HCT116 (cell line): ENCODE data around the gene GPR155. TPM values are rescaled to one million over a fixed set of nuclear protein-coding genes. Genes with fewer than 3 reads are reported as not detected.

ENCODE experiments used
- ATAC-seq: fragments of 200-7000 bp; cut with Tn5 transposase; 2 replicates; pipeline ENCODE4 v1.9.1; 2020; ENCODE audit warnings: mild to moderate bottlenecking, moderate library complexity
- BruUV-seq: library from RNA; stranded (reverse); fragments of 400-500 nt; replicated peaks from 2 replicates; lab custom pipeline; 2021; lab: Mats Ljungman, UMichigan
- CTCF ChIA-PET: fragments of 300-600 bp; sonication (Branson Sonifier 250); formaldehyde crosslinking; loops from one replicate; lab custom pipeline; 2021; ENCODE audit warnings: antibody characterized with exemption; lab: Charles Lee
- POLR2A ChIA-PET: fragments of 300-600, 350-600 bp; sonication (Branson Sonifier 250); formaldehyde crosslinking; loops from one replicate; lab custom pipeline; 2021; ENCODE audit warnings: antibody characterized with exemption; lab: Charles Lee
- RAD21 ChIA-PET, 2 experiments: fragments of 300-600 bp; sonication (Branson Sonifier 250); formaldehyde crosslinking; loops; one replicate each; lab custom pipeline; 2023; ENCODE audit warnings: low total read pairs in 2 of 2; ENCODE audit not compliant: uncharacterized antibody in 2 of 2, unreplicated experiment in 2 of 2, low non-redundant PET in 1 of 2; lab: Charles Lee
- DNase-seq: peaks from one replicate; pipeline ENCODE4 v3.0.0-alpha.2; 2010; ENCODE audit warnings: low read depth, low spot score
- H2AFZ ChIP-seq: fragments of 200-600 bp; shearing (Covaris generic), sonication (generic); 2 replicates; pipeline ENCODE4 v1.6.1; 2017; ENCODE audit warnings: low read depth, mixed run types, mixed read lengths, antibody characterized with exemption, low read length; ENCODE audit not compliant: poor library complexity, severe bottlenecking
- H3K27ac ChIP-seq: 2 replicates; pipeline ENCODE4 v1.5.1; 2012; ENCODE audit warnings: low read depth, low read length
- H3K27me3 ChIP-seq: fragments of 200-600 bp; sonication (generic); 2 replicates; pipeline ENCODE4 v1.6.1; 2016; ENCODE audit warnings: mixed run types, low read length, mixed read lengths; ENCODE audit not compliant: insufficient read depth
- H3K36me3 ChIP-seq, 2 experiments: fragments of 200-500 bp in 1 of 2; fragments of 200-600 bp in 1 of 2; sonication (Bioruptor generic) in 1 of 2; sonication (generic) in 1 of 2; 2 replicates each; pipeline versions ENCODE4 v1.5.1 to v1.6.1; 2014 to 2016; ENCODE audit warnings: low read length in 2 of 2, inconsistent platforms in 1 of 2, mixed read lengths in 1 of 2, mixed run types in 1 of 2; ENCODE audit not compliant: insufficient read depth in 2 of 2, control insufficient read depth in 1 of 2
- H3K4me1 ChIP-seq, 2 experiments: fragments of 200-600 bp in 1 of 2; sonication (generic) in 1 of 2; 2 replicates each; pipeline versions ENCODE4 v1.5.1 to v1.6.1; 2012 to 2017; ENCODE audit warnings: low read length in 2 of 2, inconsistent platforms in 1 of 2, mild to moderate bottlenecking in 1 of 2, mixed read lengths in 1 of 2, mixed run types in 1 of 2, moderate library complexity in 1 of 2; ENCODE audit not compliant: insufficient read depth in 2 of 2, control insufficient read depth in 1 of 2
- H3K4me2 ChIP-seq: fragments of 200-600 bp; sonication (generic); 2 replicates; pipeline ENCODE4 v1.6.1; 2017; ENCODE audit warnings: mixed run types, low read length, mixed read lengths
- H3K4me3 ChIP-seq, 2 experiments: fragments of 200-600 bp in 1 of 2; sonication (generic) in 1 of 2; replicated peaks in 1 of 2; 2 replicates each; pipeline ENCODE4 v1.5.1; 2011 to 2016; ENCODE audit warnings: low read length in 2 of 2, control low read depth in 1 of 2, low read depth in 1 of 2, mild to moderate bottlenecking in 1 of 2, mixed read lengths in 1 of 2, mixed run types in 1 of 2
- H3K79me2 ChIP-seq: fragments of 200-600 bp; sonication (generic); 2 replicates; pipeline ENCODE4 v1.6.1; 2017; ENCODE audit warnings: mild to moderate bottlenecking, mixed run types, low read length, moderate library complexity, mixed read lengths; ENCODE audit not compliant: insufficient read depth
- H3K9ac ChIP-seq: fragments of 200-600 bp; sonication (generic); 2 replicates; pipeline ENCODE4 v1.6.1; 2016; ENCODE audit warnings: low read length, mixed read lengths
- H3K9me2 ChIP-seq: fragments of 200-600 bp; sonication (generic), shearing (Covaris generic); 2 replicates; pipeline ENCODE4 v1.6.1; 2017; ENCODE audit warnings: mixed run types, mild to moderate bottlenecking, moderate library complexity; ENCODE audit not compliant: insufficient read depth
- H3K9me3 ChIP-seq, 2 experiments: fragments of 200-500 bp in 1 of 2; fragments of 200-600 bp in 1 of 2; sonication (Bioruptor generic) in 1 of 2; sonication (generic) in 1 of 2; 2 replicates each; pipeline ENCODE4 v1.6.1; 2014 to 2017; ENCODE audit warnings: low read length in 2 of 2, mixed read lengths in 2 of 2, inconsistent platforms in 1 of 2, low read depth in 1 of 2, mild to moderate bottlenecking in 1 of 2, mixed run types in 1 of 2, moderate library complexity in 1 of 2; ENCODE audit not compliant: control insufficient read depth in 1 of 2, insufficient read depth in 1 of 2
- H4K20me1 ChIP-seq: fragments of 200-600 bp; sonication (generic), shearing (Covaris generic); 2 replicates; pipeline ENCODE4 v1.6.1; 2017; ENCODE audit warnings: mixed run types, mild to moderate bottlenecking, moderate library complexity; ENCODE audit not compliant: insufficient read depth
- CBX3 ChIP-seq: IDR thresholded peaks from 2 replicates; pipeline ENCODE4 v1.6.1; 2012; ENCODE audit warnings: low read depth
- CEBPB ChIP-seq: IDR thresholded peaks from 2 replicates; pipeline ENCODE4 v1.6.1; 2012; ENCODE audit warnings: low read depth
- EGR1 ChIP-seq: IDR thresholded peaks from 2 replicates; pipeline ENCODE4 v1.6.1; 2012; ENCODE audit warnings: low read depth
- EZH2phosphoT487 ChIP-seq: fragments of 200-600 bp; IDR thresholded peaks from 2 replicates; pipeline ENCODE4 v1.6.1; 2018; ENCODE audit warnings: antibody characterized with exemption, borderline replicate concordance
- FOSL1 ChIP-seq: IDR thresholded peaks from 2 replicates; pipeline ENCODE4 v1.6.1; 2012; ENCODE audit warnings: low read depth
- JUND ChIP-seq: IDR thresholded peaks from 2 replicates; pipeline ENCODE4 v1.6.1; 2012
- POLR2A ChIP-seq: IDR thresholded peaks from 2 replicates; pipeline ENCODE4 v1.7.0; 2011; ENCODE audit warnings: borderline replicate concordance; ENCODE audit not compliant: insufficient read depth, insufficient read length; ENCODE audit errors: extremely low read depth
- POLR2AphosphoS5 ChIP-seq: IDR thresholded peaks from 2 replicates; pipeline ENCODE4 v1.6.1; 2011; ENCODE audit warnings: mild to moderate bottlenecking, low read depth, low read length, moderate library complexity
- SIN3A ChIP-seq: IDR thresholded peaks from 2 replicates; pipeline ENCODE4 v1.6.1; 2012; ENCODE audit warnings: low read depth
- SP1 ChIP-seq: IDR thresholded peaks from 2 replicates; pipeline ENCODE4 v1.6.1; 2012; ENCODE audit warnings: low read depth
- SRF ChIP-seq: IDR thresholded peaks from 2 replicates; pipeline ENCODE4 v1.6.1; 2012; ENCODE audit warnings: low read depth
- TCF7L2 ChIP-seq: IDR thresholded peaks from 2 replicates; pipeline ENCODE4 v1.7.0; 2011; ENCODE audit warnings: borderline replicate concordance, inconsistent platforms; ENCODE audit not compliant: insufficient read depth, insufficient read length; ENCODE audit errors: extremely low read depth
- YY1 ChIP-seq: IDR thresholded peaks from 2 replicates; pipeline ENCODE4 v1.6.1; 2011; ENCODE audit warnings: low read length, low read depth, moderate library complexity, mild to moderate bottlenecking; ENCODE audit not compliant: insufficient replicate concordance; ENCODE audit errors: extremely low read depth
- intact Hi-C: fragments of 100-400 bp; cut with micrococcal nuclease; formaldehyde crosslinking; loops from 2 replicates; pipeline ENCODE4 v1.10.0; 2022
- total RNA-seq: library from RNA; stranded (reverse); gene quantifications from one replicate; pipeline ENCODE4 v1.2.1, GENCODE V29; 2021; ENCODE audit not compliant: unreplicated experiment
- TF ChIP-seq, protein P1 (sequence below), 3 experiments: fragments of 200-600 bp in 1 of 3; sonication (generic) in 1 of 3; IDR thresholded peaks in 2 of 3; conservative IDR thresholded peaks in 1 of 3; 2 replicates each; pipeline ENCODE4 v1.5.1; 2012 to 2017; ENCODE audit warnings: low read depth in 2 of 3, low read length in 2 of 3, antibody characterized with exemption in 1 of 3, borderline replicate concordance in 1 of 3, control low read depth in 1 of 3, mild to moderate bottlenecking in 1 of 3, mixed read lengths in 1 of 3, mixed run types in 1 of 3, moderate library complexity in 1 of 3; ENCODE audit not compliant: insufficient read depth in 1 of 3
- TF ChIP-seq, protein P2 (sequence below): IDR thresholded peaks from 2 replicates; pipeline ENCODE4 v1.6.1; 2012
- TF ChIP-seq, protein P3 (sequence below): IDR thresholded peaks from 2 replicates; pipeline ENCODE4 v1.6.1; 2012
- TF ChIP-seq, protein P4 (sequence below): IDR thresholded peaks from 2 replicates; pipeline ENCODE4 v1.6.1; 2012; ENCODE audit warnings: low read depth
- TF ChIP-seq, protein P5 (sequence below): IDR thresholded peaks from 2 replicates; pipeline ENCODE4 v1.6.1; 2011; ENCODE audit warnings: mild to moderate bottlenecking, low read length, moderate library complexity; ENCODE audit not compliant: insufficient replicate concordance; ENCODE audit errors: extremely low read depth

The GPR155 gene
- total RNA-seq, 1 experiment from 2014 or later, result 3.8 TPM

DNA sequence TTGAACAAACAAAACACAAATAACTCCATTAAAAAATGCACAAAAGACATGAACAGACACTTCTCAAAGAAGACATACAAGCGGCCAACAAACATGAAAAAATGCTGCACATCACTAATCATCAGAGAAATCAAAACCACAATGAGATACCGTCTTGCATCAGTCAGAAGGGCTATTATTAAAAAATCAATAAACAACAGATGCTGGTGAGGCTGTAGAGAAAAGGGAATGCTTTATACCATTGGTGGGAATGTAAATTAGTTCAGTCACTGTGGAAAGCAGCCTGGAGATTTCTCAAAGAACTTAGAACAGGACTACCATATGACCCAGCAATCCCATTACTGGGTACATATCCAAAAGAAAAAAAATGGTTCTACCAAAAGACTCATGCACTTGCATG is 37.8 kb downstream of the GPR155 start:
- no peak for DNase-seq
- no TSS peak for BruUV-seq
- H3K4me2 ChIP-seq, result no peak overlapping the region
- H3K79me2 ChIP-seq, result no peaks in the 10 kb centered on the region
- intact Hi-C loops, result no loop called here
- H4K20me1 ChIP-seq, result no peaks in the 10 kb centered on the region
- no peak overlapping the region for H3K27ac ChIP-seq
- no peak overlapping the region for H3K9ac ChIP-seq
- no peak for ATAC-seq
- no peak overlapping the region for H2AFZ ChIP-seq
- no peak overlapping the region for H3K4me3 ChIP-seq
- no peaks in the 10 kb centered on the region for H3K9me3 ChIP-seq
- RAD21 ChIA-PET, result no interaction called here
- H3K9me2 ChIP-seq, result no peaks in the 10 kb centered on the region
- CTCF ChIA-PET, result no interaction called here
- no peaks in the 10 kb centered on the region for H3K4me1 ChIP-seq
- H3K36me3 ChIP-seq, result no peaks in the 10 kb centered on the region; a peak in 1 of 4 replicates
- POLR2A ChIA-PET, result no interaction called here
- TF ChIP-seq, protein P1, sequence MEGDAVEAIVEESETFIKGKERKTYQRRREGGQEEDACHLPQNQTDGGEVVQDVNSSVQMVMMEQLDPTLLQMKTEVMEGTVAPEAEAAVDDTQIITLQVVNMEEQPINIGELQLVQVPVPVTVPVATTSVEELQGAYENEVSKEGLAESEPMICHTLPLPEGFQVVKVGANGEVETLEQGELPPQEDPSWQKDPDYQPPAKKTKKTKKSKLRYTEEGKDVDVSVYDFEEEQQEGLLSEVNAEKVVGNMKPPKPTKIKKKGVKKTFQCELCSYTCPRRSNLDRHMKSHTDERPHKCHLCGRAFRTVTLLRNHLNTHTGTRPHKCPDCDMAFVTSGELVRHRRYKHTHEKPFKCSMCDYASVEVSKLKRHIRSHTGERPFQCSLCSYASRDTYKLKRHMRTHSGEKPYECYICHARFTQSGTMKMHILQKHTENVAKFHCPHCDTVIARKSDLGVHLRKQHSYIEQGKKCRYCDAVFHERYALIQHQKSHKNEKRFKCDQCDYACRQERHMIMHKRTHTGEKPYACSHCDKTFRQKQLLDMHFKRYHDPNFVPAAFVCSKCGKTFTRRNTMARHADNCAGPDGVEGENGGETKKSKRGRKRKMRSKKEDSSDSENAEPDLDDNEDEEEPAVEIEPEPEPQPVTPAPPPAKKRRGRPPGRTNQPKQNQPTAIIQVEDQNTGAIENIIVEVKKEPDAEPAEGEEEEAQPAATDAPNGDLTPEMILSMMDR (IDR thresholded peaks at IDR 0.05 in 2 of 3, conservative IDR thresholded peaks at IDR 0.05 in 1 of 3; ENCODE audit: borderline replicate concordance in 1 of 3, insufficient read depth in 1 of 3, low read depth in 2 of 3, low read length in 2 of 3), result no peak
- no peak for TF ChIP-seq TCF7L2
- no peak for TF ChIP-seq CEBPB
- TF ChIP-seq SRF, result no peak
- no peak for TF ChIP-seq EZH2phosphoT487
- TF ChIP-seq, protein P2, sequence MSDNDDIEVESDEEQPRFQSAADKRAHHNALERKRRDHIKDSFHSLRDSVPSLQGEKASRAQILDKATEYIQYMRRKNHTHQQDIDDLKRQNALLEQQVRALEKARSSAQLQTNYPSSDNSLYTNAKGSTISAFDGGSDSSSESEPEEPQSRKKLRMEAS, result no peak
- TF ChIP-seq YY1, result no peak
- no peak for TF ChIP-seq POLR2AphosphoS5
- TF ChIP-seq, protein P3, sequence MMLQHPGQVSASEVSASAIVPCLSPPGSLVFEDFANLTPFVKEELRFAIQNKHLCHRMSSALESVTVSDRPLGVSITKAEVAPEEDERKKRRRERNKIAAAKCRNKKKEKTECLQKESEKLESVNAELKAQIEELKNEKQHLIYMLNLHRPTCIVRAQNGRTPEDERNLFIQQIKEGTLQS, result no peak
- TF ChIP-seq SIN3A, result no peak
- TF ChIP-seq POLR2A, result no peak
- TF ChIP-seq, protein P4, sequence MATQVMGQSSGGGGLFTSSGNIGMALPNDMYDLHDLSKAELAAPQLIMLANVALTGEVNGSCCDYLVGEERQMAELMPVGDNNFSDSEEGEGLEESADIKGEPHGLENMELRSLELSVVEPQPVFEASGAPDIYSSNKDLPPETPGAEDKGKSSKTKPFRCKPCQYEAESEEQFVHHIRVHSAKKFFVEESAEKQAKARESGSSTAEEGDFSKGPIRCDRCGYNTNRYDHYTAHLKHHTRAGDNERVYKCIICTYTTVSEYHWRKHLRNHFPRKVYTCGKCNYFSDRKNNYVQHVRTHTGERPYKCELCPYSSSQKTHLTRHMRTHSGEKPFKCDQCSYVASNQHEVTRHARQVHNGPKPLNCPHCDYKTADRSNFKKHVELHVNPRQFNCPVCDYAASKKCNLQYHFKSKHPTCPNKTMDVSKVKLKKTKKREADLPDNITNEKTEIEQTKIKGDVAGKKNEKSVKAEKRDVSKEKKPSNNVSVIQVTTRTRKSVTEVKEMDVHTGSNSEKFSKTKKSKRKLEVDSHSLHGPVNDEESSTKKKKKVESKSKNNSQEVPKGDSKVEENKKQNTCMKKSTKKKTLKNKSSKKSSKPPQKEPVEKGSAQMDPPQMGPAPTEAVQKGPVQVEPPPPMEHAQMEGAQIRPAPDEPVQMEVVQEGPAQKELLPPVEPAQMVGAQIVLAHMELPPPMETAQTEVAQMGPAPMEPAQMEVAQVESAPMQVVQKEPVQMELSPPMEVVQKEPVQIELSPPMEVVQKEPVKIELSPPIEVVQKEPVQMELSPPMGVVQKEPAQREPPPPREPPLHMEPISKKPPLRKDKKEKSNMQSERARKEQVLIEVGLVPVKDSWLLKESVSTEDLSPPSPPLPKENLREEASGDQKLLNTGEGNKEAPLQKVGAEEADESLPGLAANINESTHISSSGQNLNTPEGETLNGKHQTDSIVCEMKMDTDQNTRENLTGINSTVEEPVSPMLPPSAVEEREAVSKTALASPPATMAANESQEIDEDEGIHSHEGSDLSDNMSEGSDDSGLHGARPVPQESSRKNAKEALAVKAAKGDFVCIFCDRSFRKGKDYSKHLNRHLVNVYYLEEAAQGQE, result no peak
- TF ChIP-seq, protein P5, sequence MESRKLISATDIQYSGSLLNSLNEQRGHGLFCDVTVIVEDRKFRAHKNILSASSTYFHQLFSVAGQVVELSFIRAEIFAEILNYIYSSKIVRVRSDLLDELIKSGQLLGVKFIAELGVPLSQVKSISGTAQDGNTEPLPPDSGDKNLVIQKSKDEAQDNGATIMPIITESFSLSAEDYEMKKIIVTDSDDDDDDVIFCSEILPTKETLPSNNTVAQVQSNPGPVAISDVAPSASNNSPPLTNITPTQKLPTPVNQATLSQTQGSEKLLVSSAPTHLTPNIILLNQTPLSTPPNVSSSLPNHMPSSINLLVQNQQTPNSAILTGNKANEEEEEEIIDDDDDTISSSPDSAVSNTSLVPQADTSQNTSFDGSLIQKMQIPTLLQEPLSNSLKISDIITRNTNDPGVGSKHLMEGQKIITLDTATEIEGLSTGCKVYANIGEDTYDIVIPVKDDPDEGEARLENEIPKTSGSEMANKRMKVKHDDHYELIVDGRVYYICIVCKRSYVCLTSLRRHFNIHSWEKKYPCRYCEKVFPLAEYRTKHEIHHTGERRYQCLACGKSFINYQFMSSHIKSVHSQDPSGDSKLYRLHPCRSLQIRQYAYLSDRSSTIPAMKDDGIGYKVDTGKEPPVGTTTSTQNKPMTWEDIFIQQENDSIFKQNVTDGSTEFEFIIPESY, result no peak
- no peak for TF ChIP-seq EGR1
- TF ChIP-seq JUND, result no peak
- no peak for TF ChIP-seq SP1
- TF ChIP-seq CBX3, result no peak
- TF ChIP-seq FOSL1, result no peak
- no peaks in the 10 kb centered on the region for H3K27me3 ChIP-seq
